ENCODE results near the gene LECT2. TPM values are rescaled to one million over a fixed set of nuclear protein-coding genes. Genes with fewer than 3 reads are reported as not detected.

Gene LECT2
- total and polyA plus RNA-seq, 10 of the 15 experiments (the other 5 are each of a cell fraction or from before 2014, with no cell fraction given): not detected

DNA sequence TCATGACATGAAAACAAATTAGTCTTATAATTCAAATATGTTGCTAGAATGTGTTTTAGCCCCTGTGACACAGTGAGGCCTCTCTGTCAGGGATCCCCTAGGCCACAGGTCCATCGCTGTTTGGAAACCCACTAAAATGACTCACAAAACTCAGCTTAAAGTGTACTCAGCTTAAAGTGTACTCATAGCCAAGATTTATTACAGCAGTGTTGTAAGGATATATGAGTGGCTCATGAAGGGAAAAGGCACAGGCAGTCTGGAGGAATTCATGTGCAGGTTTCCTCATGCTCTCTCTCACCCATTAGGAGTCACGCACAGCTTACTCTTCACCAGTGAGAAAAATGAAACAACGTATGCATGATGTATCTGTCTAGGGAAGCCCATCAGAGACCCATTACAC is 49.7 kb upstream of the LECT2 start (continued):
- TF ChIP-seq ZBTB4 (CRISPR knock-in tag; IDR thresholded peaks at IDR 0.05) (no peak), MXI1 (IDR thresholded peaks at IDR 0.05; ENCODE audit: low read depth, low read length) (no peak)

DNA sequence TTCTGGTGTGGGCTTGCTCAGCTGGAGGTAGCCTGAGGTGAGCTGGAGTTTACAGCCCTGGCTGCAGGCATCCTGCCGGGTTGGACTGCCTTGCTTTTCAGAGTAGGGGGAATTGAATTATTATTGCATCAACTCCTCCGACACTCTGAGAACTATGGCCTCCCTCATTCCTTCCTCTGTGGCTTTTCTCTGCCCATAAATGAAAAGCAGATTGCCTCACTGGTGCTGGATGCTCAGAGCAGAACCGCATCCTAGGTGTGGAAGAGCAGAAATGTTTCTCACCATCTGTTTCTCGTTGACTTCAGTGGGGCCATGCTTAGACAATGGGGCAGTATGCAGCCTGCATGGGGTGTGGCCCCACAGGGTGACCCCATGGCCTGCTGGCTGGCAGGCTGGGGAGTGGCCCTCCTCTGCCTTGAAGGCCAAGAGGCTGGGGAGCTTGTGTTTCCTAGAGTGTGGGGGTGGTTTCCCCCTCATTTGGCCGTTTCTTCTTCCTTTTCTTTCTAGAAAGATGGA is 46.7 kb upstream of the LECT2 start:
- WGBS (ENCODE audit: insufficient coverage, insufficient replicate concordance, low lambda C conversion rate, missing lambda C conversion rate): 35% methylated on average over 5 of the region's 5 CpGs
- no peak for FAIRE-seq
- Histone ChIP-seq H2AFZ (ENCODE audit: control insufficient read depth, low read depth, low read length) (no peak overlapping the region), H3K36me3 (ENCODE audit: control insufficient read depth in 2 of 2, insufficient read depth in 2 of 2, low read length in 1 of 2) (no peaks in the 10 kb centered on the region), H3K4me1 (ENCODE audit: control insufficient read depth, insufficient read depth, low read length) (no peaks in the 10 kb centered on the region), H3K4me2 (ENCODE audit: control insufficient read depth, insufficient read depth) (no peak overlapping the region), H3K27me3 (replicated peaks in 1 of 2; ENCODE audit: control insufficient read depth in 2 of 2, insufficient read depth in 2 of 2, low read length in 1 of 2) (peaks cover 0 to 1% of the 10 kb centered on the region in 2 experiments; a peak in 1 of 4 replicates), H3K9ac (ENCODE audit: control insufficient read depth, insufficient read depth, low read length) (no peak overlapping the region), H3K27ac (ENCODE audit: control insufficient read depth, insufficient read depth) (no peak overlapping the region), H4K20me1 (ENCODE audit: control insufficient read depth, insufficient read depth) (no peaks in the 10 kb centered on the region), H3K9me3 (replicated peaks; ENCODE audit: control insufficient read depth, insufficient read depth, low read length) (no peaks in the 10 kb centered on the region), H3K4me3 (no peak overlapping the region), H3K79me2 (ENCODE audit: control insufficient read depth, insufficient read depth, low read length) (no peaks in the 10 kb centered on the region)
- in situ Hi-C loops (cut with MboI) (no loop called here), intact Hi-C loops (cut with micrococcal nuclease; ENCODE audit: unreplicated experiment) (no loop called here)
- ATAC-seq: no peak
- CTCF ChIA-PET: interaction anchor here (1.1 kb wide), 1 partner anchor 20 kb away, joined by 4 read pairs; no protein-coding TSS in a partner anchor
- TF ChIP-seq, protein P1, sequence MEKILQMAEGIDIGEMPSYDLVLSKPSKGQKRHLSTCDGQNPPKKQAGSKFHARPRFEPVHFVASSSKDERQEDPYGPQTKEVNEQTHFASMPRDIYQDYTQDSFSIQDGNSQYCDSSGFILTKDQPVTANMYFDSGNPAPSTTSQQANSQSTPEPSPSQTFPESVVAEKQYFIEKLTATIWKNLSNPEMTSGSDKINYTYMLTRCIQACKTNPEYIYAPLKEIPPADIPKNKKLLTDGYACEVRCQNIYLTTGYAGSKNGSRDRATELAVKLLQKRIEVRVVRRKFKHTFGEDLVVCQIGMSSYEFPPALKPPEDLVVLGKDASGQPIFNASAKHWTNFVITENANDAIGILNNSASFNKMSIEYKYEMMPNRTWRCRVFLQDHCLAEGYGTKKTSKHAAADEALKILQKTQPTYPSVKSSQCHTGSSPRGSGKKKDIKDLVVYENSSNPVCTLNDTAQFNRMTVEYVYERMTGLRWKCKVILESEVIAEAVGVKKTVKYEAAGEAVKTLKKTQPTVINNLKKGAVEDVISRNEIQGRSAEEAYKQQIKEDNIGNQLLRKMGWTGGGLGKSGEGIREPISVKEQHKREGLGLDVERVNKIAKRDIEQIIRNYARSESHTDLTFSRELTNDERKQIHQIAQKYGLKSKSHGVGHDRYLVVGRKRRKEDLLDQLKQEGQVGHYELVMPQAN (conservative IDR thresholded peaks at IDR 0.05): no peak
- no peak for TF ChIP-seq NR2F1 (conservative IDR thresholded peaks at IDR 0.05)
- no peak for TF ChIP-seq EZH2 (IDR thresholded peaks at IDR 0.05; ENCODE audit: borderline replicate concordance, control insufficient read depth, low read depth, low read length)
- TF ChIP-seq RELA (IDR thresholded peaks at IDR 0.05; ENCODE audit: borderline replicate concordance, partially characterized antibody): no peak
- no peak for TF ChIP-seq CHD4 (IDR thresholded peaks at IDR 0.05)
- no peak for TF ChIP-seq MTA2 (IDR thresholded peaks at IDR 0.05; ENCODE audit: low read depth)
- no peak for TF ChIP-seq NR2C2 (IDR thresholded peaks at IDR 0.05; ENCODE audit: borderline replicate concordance, control insufficient read depth, insufficient read length, low read depth)
- DNase-seq (ENCODE audit: low read depth, low spot score): no peak
- POLR2A ChIA-PET: no interaction called here
- no TSS peak for BruUV-seq (replicated peaks)
- SMC1A ChIA-PET (ENCODE audit: uncharacterized antibody, unreplicated experiment): interaction anchor here (2.2 kb wide), 1 partner anchor 12 kb away, joined by 6 read pairs; no protein-coding TSS in a partner anchor
- RAD21 ChIA-PET (ENCODE audit: unreplicated experiment): no interaction called here
